MCF 10A (cell line): ENCODE measurements around the gene TNP2. TPM values are rescaled to one million over a fixed set of nuclear protein-coding genes. Genes with fewer than 3 reads are reported as not detected.
"Not testable (repeated sequence)": the region's sequence is repeated elsewhere in the genome, so short reads cannot be mapped to it uniquely, and the experiment has no call there.

ENCODE experiments used
- BruUV-seq: library from RNA; stranded (reverse); fragments of 400-500 nt; replicated peaks from 2 replicates; lab custom pipeline; 2021; lab: Mats Ljungman, UMichigan
- CTCF ChIA-PET: fragments of 300-600 bp; sonication (Branson Sonifier 250); formaldehyde crosslinking; extraction: SDS; loops from one replicate; lab custom pipeline; 2021; ENCODE audit warnings: antibody characterized with exemption, inconsistent platforms; lab: Yijun Ruan, JAX
- POLR2A ChIA-PET: fragments of 300-600, 350-650 bp; sonication (Branson Sonifier 250); formaldehyde crosslinking; extraction: SDS; loops from one replicate; lab custom pipeline; 2020; ENCODE audit warnings: antibody characterized with exemption, inconsistent platforms; lab: Yijun Ruan, JAX
- DNase-seq: peaks from one replicate; pipeline ENCODE4 v3.0.0-alpha.2; 2018; ENCODE audit not compliant: unreplicated experiment
- H3K27ac Mint-ChIP-seq: one replicate; pipeline ENCODE4 v1.8.0; 2022; ENCODE audit warnings: mild to moderate bottlenecking, low read depth, mixed read lengths; ENCODE audit not compliant: unreplicated experiment
- H3K27me3 Mint-ChIP-seq: one replicate; pipeline ENCODE4 v1.8.0; 2022; ENCODE audit warnings: mixed read lengths; ENCODE audit not compliant: insufficient read depth, unreplicated experiment
- H3K36me3 Mint-ChIP-seq: one replicate; pipeline ENCODE4 v1.8.0; 2022; ENCODE audit warnings: mild to moderate bottlenecking, moderate library complexity, mixed read lengths; ENCODE audit not compliant: insufficient read depth, unreplicated experiment
- H3K4me1 Mint-ChIP-seq: one replicate; pipeline ENCODE4 v1.8.0; 2022; ENCODE audit warnings: mixed read lengths; ENCODE audit not compliant: insufficient read depth, unreplicated experiment
- H3K4me3 Mint-ChIP-seq: one replicate; pipeline ENCODE4 v1.8.0; 2022; ENCODE audit warnings: mild to moderate bottlenecking, moderate library complexity, mixed read lengths; ENCODE audit not compliant: unreplicated experiment
- H3K9me3 Mint-ChIP-seq: one replicate; pipeline ENCODE4 v1.8.0; 2022; ENCODE audit warnings: mixed read lengths; ENCODE audit not compliant: unreplicated experiment
- intact Hi-C: fragments of 100-400 bp; cut with micrococcal nuclease; formaldehyde crosslinking; loops from 2 replicates; pipeline ENCODE4 v1.14.1; 2022
- total RNA-seq: library from RNA; stranded (reverse); gene quantifications from 2 replicates; pipeline ENCODE4 v1.2.3, GENCODE V29; 2022
- TF ChIP-seq, protein P1 (sequence below): fragments of 200-600 bp; IDR thresholded peaks from one replicate; pipeline ENCODE4 v1.8.0; 2022; ENCODE audit warnings: antibody characterized with exemption, mild to moderate bottlenecking; ENCODE audit not compliant: unreplicated experiment

TNP2 gene
- total RNA-seq, 1 experiment from 2014 or later = not detected

DNA sequence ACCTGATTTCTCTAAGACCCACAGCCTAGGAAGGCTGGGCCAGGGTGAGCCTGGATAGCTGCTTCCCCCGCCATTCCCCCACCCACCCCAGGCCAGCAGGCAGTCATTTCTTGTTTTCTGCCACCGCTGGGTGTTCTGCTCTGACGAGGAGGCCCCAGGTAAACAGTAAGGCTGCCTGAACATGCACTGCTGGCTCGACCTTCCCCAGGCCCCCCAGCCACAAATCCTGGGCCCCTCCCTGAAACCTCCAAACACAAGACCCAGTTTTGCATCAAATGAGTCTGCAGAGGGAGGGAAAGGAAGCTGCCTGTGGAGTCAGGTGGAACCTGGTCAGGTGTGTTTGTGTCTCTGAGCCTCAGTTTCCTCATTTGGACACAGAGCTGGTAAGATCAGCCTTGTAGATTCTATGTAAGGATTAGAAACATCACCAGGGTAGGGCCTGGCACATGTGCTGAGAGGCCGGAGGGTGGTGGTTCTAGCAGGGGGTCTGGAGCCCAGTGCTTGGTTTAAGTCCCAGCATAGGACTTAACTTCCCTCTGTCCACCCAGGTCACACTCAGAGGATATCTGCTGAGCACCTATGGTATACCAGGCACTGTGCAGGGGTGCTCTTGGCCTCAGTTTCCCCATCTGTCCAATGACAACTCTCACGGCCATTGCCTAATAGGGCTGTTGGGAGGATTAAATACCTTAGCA is 30.9 kb upstream of the TNP2 start:
- intact Hi-C loops = no loop called here
- ChIA-PET POLR2A (no interaction called here), CTCF (no interaction called here)

DNA sequence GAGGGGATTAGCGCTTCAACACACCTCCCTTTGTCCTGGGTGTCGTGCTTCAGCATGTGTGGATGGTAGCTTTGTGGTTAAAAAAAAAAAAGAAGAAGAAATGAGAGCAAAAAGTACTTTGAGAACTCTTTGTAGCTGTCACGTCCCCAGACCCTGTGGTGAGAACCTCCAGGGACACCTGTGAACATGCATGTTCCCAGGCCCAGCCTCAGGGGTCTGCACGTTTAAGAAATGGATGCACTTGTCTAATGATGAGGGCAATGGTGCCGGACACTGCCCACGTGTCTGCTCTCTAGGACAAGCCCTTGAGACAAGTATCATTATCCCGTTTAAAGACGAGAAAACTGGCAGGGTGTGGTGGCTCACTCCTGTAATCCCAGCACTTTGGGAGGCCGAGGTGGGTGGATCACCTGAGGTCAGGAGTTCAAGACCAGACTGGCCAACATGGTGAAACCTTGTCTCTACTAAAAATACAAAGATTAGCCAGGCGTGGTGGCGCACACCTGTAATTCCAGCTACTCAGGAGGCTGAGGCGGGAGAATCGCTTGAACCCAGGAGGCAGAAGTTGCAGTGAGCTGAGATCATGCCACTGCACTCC is 29.9 kb upstream of the TNP2 start:
- H3K9me3 Mint-ChIP-seq, H3K4me1 Mint-ChIP-seq, BruUV-seq, H3K27me3 Mint-ChIP-seq, intact Hi-C loops, H3K27ac Mint-ChIP-seq, H3K4me3 Mint-ChIP-seq, POLR2A ChIA-PET, DNase-seq, H3K36me3 Mint-ChIP-seq: not testable (repeated sequence)
- CTCF ChIA-PET = interaction anchor here (0.6 kb wide), 1 partner anchor 70 kb away, joined by 3 read pairs; no protein-coding TSS in a partner anchor

More for the DNA sequence above, 30.9 kb upstream of the TNP2 start:
- Mint-ChIP-seq H3K9me3 (no peaks in the 10 kb centered on the region), H3K4me1 (no peaks in the 10 kb centered on the region), H3K4me3 (no peak overlapping the region), H3K27me3 (no peaks in the 10 kb centered on the region), H3K27ac (no peak overlapping the region), H3K36me3 (no peaks in the 10 kb centered on the region)
- TF ChIP-seq, protein P1, sequence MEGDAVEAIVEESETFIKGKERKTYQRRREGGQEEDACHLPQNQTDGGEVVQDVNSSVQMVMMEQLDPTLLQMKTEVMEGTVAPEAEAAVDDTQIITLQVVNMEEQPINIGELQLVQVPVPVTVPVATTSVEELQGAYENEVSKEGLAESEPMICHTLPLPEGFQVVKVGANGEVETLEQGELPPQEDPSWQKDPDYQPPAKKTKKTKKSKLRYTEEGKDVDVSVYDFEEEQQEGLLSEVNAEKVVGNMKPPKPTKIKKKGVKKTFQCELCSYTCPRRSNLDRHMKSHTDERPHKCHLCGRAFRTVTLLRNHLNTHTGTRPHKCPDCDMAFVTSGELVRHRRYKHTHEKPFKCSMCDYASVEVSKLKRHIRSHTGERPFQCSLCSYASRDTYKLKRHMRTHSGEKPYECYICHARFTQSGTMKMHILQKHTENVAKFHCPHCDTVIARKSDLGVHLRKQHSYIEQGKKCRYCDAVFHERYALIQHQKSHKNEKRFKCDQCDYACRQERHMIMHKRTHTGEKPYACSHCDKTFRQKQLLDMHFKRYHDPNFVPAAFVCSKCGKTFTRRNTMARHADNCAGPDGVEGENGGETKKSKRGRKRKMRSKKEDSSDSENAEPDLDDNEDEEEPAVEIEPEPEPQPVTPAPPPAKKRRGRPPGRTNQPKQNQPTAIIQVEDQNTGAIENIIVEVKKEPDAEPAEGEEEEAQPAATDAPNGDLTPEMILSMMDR = no peak
- BruUV-seq = no TSS peak
- no peak for DNase-seq

DNA sequence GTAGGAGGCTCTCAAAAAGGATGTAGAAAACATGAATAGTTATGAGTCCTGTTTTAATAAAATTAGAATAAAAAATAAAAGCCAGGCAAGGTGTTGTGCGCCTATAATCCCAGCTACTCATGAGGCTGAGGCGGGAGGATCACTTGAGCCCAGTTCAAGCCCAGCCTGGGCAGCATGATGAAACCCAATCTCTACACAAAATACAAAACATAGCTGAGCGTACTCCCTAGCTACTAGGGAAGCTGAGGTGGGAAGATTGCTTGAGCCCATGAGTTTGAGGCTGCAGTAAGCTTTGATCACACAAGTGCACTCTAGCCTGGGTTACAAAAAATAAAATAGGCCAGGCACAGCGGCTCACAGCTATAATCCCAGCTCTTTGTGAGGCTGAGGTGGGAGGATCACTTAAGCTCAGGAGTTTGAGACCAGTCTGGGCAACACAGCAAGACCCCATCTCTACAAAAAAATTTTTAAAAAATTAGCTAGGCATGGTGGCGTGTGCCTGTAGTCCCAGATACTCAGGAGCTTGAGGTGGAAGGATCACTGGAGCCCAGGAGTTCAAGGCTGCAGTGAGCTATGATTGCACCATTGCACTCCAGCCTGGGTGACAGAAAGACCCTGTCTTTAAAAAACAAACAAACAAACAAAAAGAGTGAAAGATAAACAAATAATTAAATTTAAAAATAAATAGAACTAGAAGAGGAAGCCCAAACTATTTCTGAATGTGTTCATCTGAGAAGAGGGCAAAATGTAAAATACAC is 29.2 kb upstream of the TNP2 start:
- no TSS peak for BruUV-seq
- no peaks in the 10 kb centered on the region for H3K9me3 Mint-ChIP-seq
- H3K4me1 Mint-ChIP-seq = no peaks in the 10 kb centered on the region
- H3K27me3 Mint-ChIP-seq = peaks cover under 1% of the 10 kb centered on the region
- TF ChIP-seq, protein P1 = no peak
- no peaks in the 10 kb centered on the region for H3K36me3 Mint-ChIP-seq
- no peak for DNase-seq
- intact Hi-C loops = no loop called here
- no peak overlapping the region for H3K27ac Mint-ChIP-seq
- CTCF ChIA-PET = interaction anchor here (0.7 kb wide), 1 partner anchor 60 kb away, joined by 4 read pairs; no protein-coding TSS in a partner anchor
- POLR2A ChIA-PET = interaction anchor here (0.6 kb wide), 1 partner anchor 1783 kb away, joined by 3 read pairs; no protein-coding TSS in a partner anchor
- H3K4me3 Mint-ChIP-seq = no peak overlapping the region

DNA sequence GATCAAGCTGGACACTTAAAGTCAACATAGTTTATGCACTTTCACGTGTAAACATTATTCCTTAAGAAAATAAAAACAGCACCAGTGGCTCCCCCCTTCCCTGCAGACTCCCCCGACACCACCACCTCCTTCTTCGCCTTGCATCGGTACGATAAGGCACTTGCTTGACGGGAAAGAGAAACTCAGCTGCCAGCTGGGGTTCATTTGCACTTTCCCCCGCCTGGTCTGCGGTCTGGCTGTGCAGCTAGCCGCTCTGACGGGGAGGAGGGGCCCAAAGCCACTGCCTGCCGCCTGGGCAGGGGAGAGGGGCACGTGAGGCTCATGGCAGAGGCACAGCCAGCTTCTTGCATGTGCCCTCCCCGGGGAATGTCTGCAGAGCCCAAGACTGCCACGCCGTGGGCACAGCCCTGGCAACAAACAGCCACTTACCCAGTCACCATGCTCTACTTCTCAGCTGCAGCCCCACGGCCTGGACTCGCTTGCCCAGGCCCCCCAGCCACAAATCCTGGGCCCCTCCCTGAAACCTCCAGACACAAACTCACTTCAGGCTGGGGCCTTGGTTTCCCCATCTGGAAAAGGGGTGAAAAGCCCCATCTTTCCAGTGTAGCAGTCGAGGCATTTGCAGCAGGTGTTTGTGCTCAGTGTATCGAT is 28.5 kb upstream of the TNP2 start:
- Mint-ChIP-seq H3K27me3 (peaks cover 8% of the 10 kb centered on the region), H3K36me3 (no peaks in the 10 kb centered on the region), H3K4me3 (no peak overlapping the region), H3K27ac (no peak overlapping the region), H3K9me3 (no peaks in the 10 kb centered on the region), H3K4me1 (no peaks in the 10 kb centered on the region)
- DNase-seq = no peak
- TF ChIP-seq, protein P1 = no peak
- ChIA-PET CTCF (no interaction called here), POLR2A (interaction anchor here (0.6 kb wide), 1 partner anchor 1784 kb away, joined by 3 read pairs; no protein-coding TSS in a partner anchor)
- intact Hi-C loops = no loop called here
- BruUV-seq = no TSS peak
